RCC 7860 (cell line): Measurements from ENCODE around the gene TRMT10B.
"Not testable (repeated sequence)": the region's sequence is repeated elsewhere in the genome, so short reads cannot be mapped to it uniquely, and the experiment has no call there.

ENCODE experiments used
- DNase-seq: peaks from one replicate; pipeline ENCODE4 v3.0.0-alpha.2; 2015; ENCODE audit warnings: low spot score
- FAIRE-seq: peaks from 2 replicates; lab custom pipeline; 2012; peaks lifted over from hg19 to GRCh38; lab: Jason Lieb, UNC

The TRMT10B gene

GRCh38 chr9:37749129-37749528 lies 4.5 kb upstream of the TRMT10B start:
- FAIRE-seq, result no peak
- no peak for DNase-seq

GRCh38 chr9:37751186-37751585 lies 2.4 kb upstream of the TRMT10B start:
- DNase-seq (no peak), FAIRE-seq (no peak)

GRCh38 chr9:37751704-37752103 lies 1.9 kb upstream of the TRMT10B start:
- not testable (repeated sequence) for FAIRE-seq, DNase-seq

GRCh38 chr9:37752112-37752511 lies 1.5 kb upstream of the TRMT10B start:
- FAIRE-seq, DNase-seq: not testable (repeated sequence)

- no peak for FAIRE-seq
- no peak for DNase-seq
Observed at GRCh38 chr9:37752642-37753488, 740 bp upstream of the TRMT10B start.

GRCh38 chr9:37758747-37759146 lies 5.1 kb downstream of the TRMT10B start:
- no peak for FAIRE-seq
- DNase-seq, result no peak

- peak; percentile 39 for DNase-seq
- FAIRE-seq, result peak; percentile 53
Observed at GRCh38 chr9:37760416-37761161, 7.0 kb downstream of the TRMT10B start.

GRCh38 chr9:37761511-37761910 lies 7.9 kb downstream of the TRMT10B start:
- DNase-seq, result no peak
- no peak for FAIRE-seq

GRCh38 chr9:37765263-37765662 lies 11.7 kb downstream of the TRMT10B start:
- not testable (repeated sequence) for FAIRE-seq, DNase-seq

GRCh38 chr9:37769306-37769705 lies 15.7 kb downstream of the TRMT10B start:
- no peak for DNase-seq
- FAIRE-seq, result no peak

- DNase-seq (no peak), FAIRE-seq (no peak)
Observed at GRCh38 chr9:37769995-37770394, 16.4 kb downstream of the TRMT10B start.

- DNase-seq (no peak), FAIRE-seq (no peak)
Observed at GRCh38 chr9:37775216-37775919, 21.8 kb downstream of the TRMT10B start.

GRCh38 chr9:37776328-37776727 lies 22.7 kb downstream of the TRMT10B start:
- FAIRE-seq, result no peak

GRCh38 chr9:37778534-37778933 lies 24.9 kb downstream of the TRMT10B start:
- FAIRE-seq (no peak), DNase-seq (no peak)

More at GRCh38 chr9:37776328-37776727, 22.7 kb downstream of the TRMT10B start:
- DNase-seq, result no peak

- DNase-seq (no peak), FAIRE-seq (no peak)
Observed at GRCh38 chr9:37784291-37784615, 30.6 kb downstream of the TRMT10B start.

GRCh38 chr9:37784616-37785483 lies 31.2 kb downstream of the TRMT10B start, which contains the start of gene EXOSC3:
TSS of gene EXOSC3 (minus strand) at chr9:37785064. CDS start at chr9:37785044, 20 bp downstream.
- no peak for FAIRE-seq
- DNase-seq, result peak; percentile 77

- DNase-seq (no peak), FAIRE-seq (no peak)
Observed at GRCh38 chr9:37787059-37787458, 33.5 kb downstream of the TRMT10B start.

GRCh38 chr9:37788332-37788731 lies 34.7 kb downstream of the TRMT10B start:
- DNase-seq (no peak), FAIRE-seq (no peak)

- no peak for FAIRE-seq
- no peak for DNase-seq
Observed at GRCh38 chr9:37790096-37790495, 36.5 kb downstream of the TRMT10B start.

GRCh38 chr9:37792122-37792521 lies 38.5 kb downstream of the TRMT10B start:
- no peak for FAIRE-seq
- DNase-seq, result no peak
